Measurements from ENCODE around the gene UQCRHL. TPM values are rescaled to one million over a fixed set of nuclear protein-coding genes. Genes with fewer than 3 reads are reported as not detected.

UQCRHL gene
- total RNA-seq, result 1.6 and 1.8 TPM in 2 replicates

GRCh38 chr1:15807549-15807948 is at the start of gene UQCRHL:
Gene UQCRHL, minus strand, starts transcription at chr1:15807649. Its CDS starts 0 bp downstream, at chr1:15807649.

GRCh38 chr1:15847100-15847892 is 39.8 kb upstream of the UQCRHL start, which contains the start of gene SPEN:
Gene SPEN, plus strand, starts transcription at chr1:15847707. Its CDS starts 361 bp downstream, at chr1:15848068.

GRCh38 chr1:15758343-15758931 is 49.0 kb downstream of the UQCRHL start, which contains the start of gene FBLIM1:
Gene FBLIM1, plus strand, starts transcription at chr1:15758795. Its CDS starts 6,189 bp downstream, at chr1:15764984.

Other genes with a start within 250 kb of the UQCRHL start
- 1.8 and 2.1 TPM in 2 replicates for gene AGMAT, start 222.6 kb downstream of the UQCRHL start, total RNA-seq
- 23.7 and 36.7 TPM in 2 replicates for gene DDI2, start 190.2 kb downstream of the UQCRHL start, total RNA-seq
- 88.3 and 99.8 TPM in 2 replicates for gene PLEKHM2, start 123.3 kb downstream of the UQCRHL start, total RNA-seq
- 0.52 and 0.65 TPM in 2 replicates for gene SLC25A34, start 71.4 kb downstream of the UQCRHL start, total RNA-seq
- gene TMEM82, start 65.2 kb downstream of the UQCRHL start, total RNA-seq, result not detected in 2 replicates
- 26.7 and 29.4 TPM in 2 replicates for gene FBLIM1, start 48.9 kb downstream of the UQCRHL start, total RNA-seq
- 33.3 and 34.0 TPM in 2 replicates for gene SPEN, start 40.1 kb upstream of the UQCRHL start, total RNA-seq
- 16.6 and 19.3 TPM in 2 replicates for gene ZBTB17, start 168.5 kb upstream of the UQCRHL start, total RNA-seq
- not detected in 2 replicates for gene SRARP, start 196.6 kb upstream of the UQCRHL start, total RNA-seq
- gene HSPB7, start 210.4 kb upstream of the UQCRHL start, total RNA-seq, result 13.2 and 19.6 TPM in 2 replicates
- not detected in 2 replicates for gene CLCNKA, start 214.4 kb upstream of the UQCRHL start, total RNA-seq
- gene CLCNKB, start 236.1 kb upstream of the UQCRHL start, total RNA-seq, result 0.54 and 0.78 TPM in 2 replicates

Data from articular chondrocyte of knee joint (primary cell).